ENCODE results near the gene OR2V2. TPM values are rescaled to one million over a fixed set of nuclear protein-coding genes. Genes with fewer than 3 reads are reported as not detected.
A peak's percentile ranks its signal among the peaks of the same experiment; 100 is the strongest.

Gene OR2V2
- total RNA-seq, 3 donors from 2014 or later, result not detected

GRCh38 chr5:181186986-181187499 lies 39.7 kb downstream of the OR2V2 start:
- TF ChIP-seq POLR2A (IDR thresholded peaks at IDR 0.05) (no peak), POLR2AphosphoS5 (IDR thresholded peaks at IDR 0.05) (no peak), CTCF (IDR thresholded peaks at IDR 0.05) (no peak)
- intact Hi-C loops (cut with DNase I; ENCODE audit: low total_unique reads), result no loop called here
- no peaks in the 10 kb centered on the region for H3K36me3 ChIP-seq
- H3K27me3 ChIP-seq, result no peaks in the 10 kb centered on the region
- DNase-seq (ENCODE audit: low spot score in 2 of 2), result no peak
- peak overlapping the region in 1 of 2 donors; percentile 94 for H3K27ac ChIP-seq
- no peaks in the 10 kb centered on the region for H3K9me3 ChIP-seq
- peak overlapping the region in 2 of 3 donors; percentile 86 to 93 for H3K4me3 ChIP-seq
- H3K4me1 ChIP-seq, result no peaks in the 10 kb centered on the region

- peaks cover 0 to 3% of the 10 kb centered on the region in 2 donors for H3K4me1 ChIP-seq
- no peaks in the 10 kb centered on the region for H3K27me3 ChIP-seq
- TF ChIP-seq POLR2AphosphoS5 (IDR thresholded peaks at IDR 0.05) (peak; percentile 57 to 81 (median 74)), POLR2A (IDR thresholded peaks at IDR 0.05) (no peak), CTCF (IDR thresholded peaks at IDR 0.05) (peak in 2 of 3 donors; percentile 6 to 31)
- peak overlapping the region; percentile 94 for H3K27ac ChIP-seq
- no peaks in the 10 kb centered on the region for H3K36me3 ChIP-seq
- intact Hi-C loops (cut with DNase I; ENCODE audit: low total_unique reads), result no loop called here
- no peaks in the 10 kb centered on the region for H3K9me3 ChIP-seq
- H3K4me3 ChIP-seq, result peak overlapping the region; percentile 73 to 93 (median 86)
- peak; percentile 88 for DNase-seq (ENCODE audit: low spot score in 2 of 2)
Measured at GRCh38 chr5:181187500-181188213, 40.3 kb downstream of the OR2V2 start.

GRCh38 chr5:181188700-181189362 lies 41.4 kb downstream of the OR2V2 start:
- no peaks in the 10 kb centered on the region for H3K9me3 ChIP-seq
- H3K36me3 ChIP-seq, result no peaks in the 10 kb centered on the region
- peak overlapping the region; percentile 94 for H3K27ac ChIP-seq
- H3K4me3 ChIP-seq, result peak overlapping the region; percentile 73 to 93 (median 86)
- no peak for TF ChIP-seq POLR2A (IDR thresholded peaks at IDR 0.05)
- peak; percentile 34 to 61 (median 47) for TF ChIP-seq POLR2AphosphoS5 (IDR thresholded peaks at IDR 0.05)
- DNase-seq (ENCODE audit: low spot score in 2 of 2), result peak; percentile 85
- no peaks in the 10 kb centered on the region for H3K27me3 ChIP-seq
- intact Hi-C loops (cut with DNase I; ENCODE audit: low total_unique reads), result no loop called here
- peaks cover 0 to 7% of the 10 kb centered on the region in 2 donors for H3K4me1 ChIP-seq

- H3K36me3 ChIP-seq, result no peaks in the 10 kb centered on the region
- intact Hi-C loops (cut with DNase I; ENCODE audit: low total_unique reads), result no loop called here
- H3K4me3 ChIP-seq, result peak overlapping the region; percentile 73 to 93 (median 86)
- H3K27ac ChIP-seq, result peak overlapping the region; percentile 94
- no peaks in the 10 kb centered on the region for H3K9me3 ChIP-seq
- no peak for TF ChIP-seq POLR2A (IDR thresholded peaks at IDR 0.05)
- TF ChIP-seq POLR2AphosphoS5 (IDR thresholded peaks at IDR 0.05), result no peak
- no peak for TF ChIP-seq CTCF (IDR thresholded peaks at IDR 0.05)
- peaks cover 0 to 7% of the 10 kb centered on the region in 2 donors for H3K4me1 ChIP-seq
- H3K27me3 ChIP-seq, result no peaks in the 10 kb centered on the region
- no peak for DNase-seq (ENCODE audit: low spot score in 2 of 2)
Measured at GRCh38 chr5:181189363-181189961, 42.1 kb downstream of the OR2V2 start.

- Histone ChIP-seq H3K4me3 (peak overlapping the region; percentile 73 to 93 (median 86)), H3K9me3 (no peaks in the 10 kb centered on the region), H3K27me3 (no peaks in the 10 kb centered on the region), H3K27ac (peak overlapping the region; percentile 94), H3K36me3 (no peaks in the 10 kb centered on the region), H3K4me1 (peaks cover 0 to 7% of the 10 kb centered on the region in 2 donors)
- intact Hi-C loops (cut with DNase I; ENCODE audit: low total_unique reads), result loop anchor here (10.0 kb wide), 1 partner anchor 55 kb away; the partner anchor contains the start of gene RACK1
- no peak for TF ChIP-seq POLR2AphosphoS5 (IDR thresholded peaks at IDR 0.05)
- no peak for TF ChIP-seq POLR2A (IDR thresholded peaks at IDR 0.05)
- TF ChIP-seq CTCF (IDR thresholded peaks at IDR 0.05), result no peak
- no peak for DNase-seq (ENCODE audit: low spot score in 2 of 2)
Measured at GRCh38 chr5:181189962-181190710, 42.8 kb downstream of the OR2V2 start.

Data from breast epithelium (tissue), 4 donors.